ENCODE results near the gene RBFOX1. TPM values are rescaled to one million over a fixed set of nuclear protein-coding genes. Genes with fewer than 3 reads are reported as not detected.

RBFOX1 gene
- not detected in 2 replicates for total RNA-seq (2014; rRNA removed; shearing (Covaris generic))
- not detected in 2 replicates for polyA plus RNA-seq (2015; cell fraction: cytosol; rRNA removed)
- not detected in 2 replicates for polyA plus RNA-seq (2015; cell fraction: nucleus; rRNA removed)

- no peak for DNase-seq (ENCODE audit: low read depth, low spot score)
- in situ Hi-C loops (cut with HindIII; ENCODE audit: low pct_unique_long_range_greater_than_20kb, low sequenced_read_pairs): no loop called here
Measured at GRCh38 chr16:7332611-7333010, at the start of gene RBFOX1. TSS of gene RBFOX1 (plus strand) at chr16:7332845.

DNA sequence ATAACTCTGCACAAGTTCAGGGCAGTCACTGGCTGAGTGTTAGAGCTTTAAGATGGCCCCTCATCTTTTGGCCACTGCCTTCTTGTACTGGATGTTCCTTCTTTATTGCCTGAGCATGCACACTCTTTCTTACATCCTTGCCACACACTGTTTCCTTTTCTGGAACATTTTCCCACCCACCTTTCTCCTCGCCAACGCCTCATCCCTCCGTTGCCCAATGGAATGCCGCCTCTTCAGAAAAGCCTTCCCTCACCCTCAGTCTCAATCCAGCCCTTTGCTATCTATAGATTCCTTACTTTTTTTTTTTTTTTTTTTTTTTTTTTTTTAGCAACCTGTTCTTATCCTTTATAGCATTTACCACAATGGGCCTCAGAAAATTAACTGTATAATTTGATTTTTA, 47.9 kb upstream of the RBFOX1 start:
- in situ Hi-C loops (cut with HindIII; ENCODE audit: low pct_unique_long_range_greater_than_20kb, low sequenced_read_pairs): no loop called here
- no peak for DNase-seq (ENCODE audit: low read depth, low spot score)

GRCh38 chr16:7285520-7285919, 47.1 kb upstream of the RBFOX1 start:
- no peak for DNase-seq (ENCODE audit: low read depth, low spot score)
- in situ Hi-C loops (cut with HindIII; ENCODE audit: low pct_unique_long_range_greater_than_20kb, low sequenced_read_pairs): no loop called here

DNA sequence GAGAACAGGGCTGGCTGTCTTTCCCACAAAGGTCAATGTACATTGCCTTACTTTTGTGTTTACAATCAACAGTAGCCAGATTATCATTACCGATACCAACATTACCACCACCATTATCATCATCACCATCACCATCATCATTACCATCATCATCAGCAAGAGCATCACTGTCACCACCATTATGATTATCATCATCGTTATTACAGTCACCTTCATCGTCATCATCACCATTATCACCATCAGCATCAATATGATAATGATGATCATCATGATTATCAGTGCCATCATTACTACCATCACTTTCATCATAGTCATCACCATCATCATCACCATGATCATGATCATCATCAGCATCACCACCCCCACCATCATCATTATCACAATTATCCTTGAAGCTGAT, 43.3 kb upstream of the RBFOX1 start:
- in situ Hi-C loops (cut with HindIII; ENCODE audit: low pct_unique_long_range_greater_than_20kb, low sequenced_read_pairs): no loop called here
- DNase-seq (ENCODE audit: low read depth, low spot score): no peak

DNA sequence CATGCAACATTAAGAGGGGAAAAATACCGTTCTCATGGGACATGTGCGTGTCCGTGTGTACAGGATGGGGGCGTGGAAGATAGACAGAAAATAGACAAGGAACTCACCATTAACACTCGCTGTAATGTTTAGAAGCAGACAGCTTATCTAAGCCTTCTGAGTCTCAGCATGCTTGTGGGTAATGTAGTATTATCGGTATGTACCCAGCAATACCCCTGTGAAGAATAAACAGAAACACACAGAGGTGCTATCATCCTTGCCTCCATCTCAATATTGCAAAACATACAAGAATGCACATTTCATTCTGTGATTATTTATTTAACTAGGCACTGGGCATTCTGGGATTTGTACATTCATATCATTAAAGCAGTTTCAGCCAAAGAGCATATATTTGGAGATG, 42.0 kb upstream of the RBFOX1 start:
- no peak for DNase-seq (ENCODE audit: low read depth, low spot score)
- in situ Hi-C loops (cut with HindIII; ENCODE audit: low pct_unique_long_range_greater_than_20kb, low sequenced_read_pairs): no loop called here

DNA sequence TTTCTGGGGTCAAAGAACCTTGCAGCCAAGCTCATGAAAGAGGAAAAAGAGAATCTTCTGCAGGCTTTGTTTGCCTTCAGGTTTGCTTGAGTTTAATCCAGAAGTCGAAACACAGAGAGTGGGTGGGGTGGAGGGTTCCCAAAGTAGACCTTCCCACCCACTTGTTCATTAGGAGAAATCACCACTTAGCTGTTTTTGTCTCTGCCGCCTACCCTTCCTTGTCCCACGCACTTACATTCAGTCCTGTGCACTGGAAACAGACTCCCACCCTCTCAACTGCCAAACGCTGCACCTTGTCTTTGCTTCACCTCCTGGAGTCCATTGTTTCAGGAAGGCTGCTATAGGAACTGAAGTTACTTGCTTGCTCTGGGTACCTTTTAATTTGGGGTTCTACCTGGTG, 38.6 kb upstream of the RBFOX1 start:
- no peak for DNase-seq (ENCODE audit: low read depth, low spot score)
- in situ Hi-C loops (cut with HindIII; ENCODE audit: low pct_unique_long_range_greater_than_20kb, low sequenced_read_pairs): no loop called here

GRCh38 chr16:7303052-7303610, 29.5 kb upstream of the RBFOX1 start:
- DNase-seq (ENCODE audit: low read depth, low spot score): no peak
- in situ Hi-C loops (cut with HindIII; ENCODE audit: low pct_unique_long_range_greater_than_20kb, low sequenced_read_pairs): no loop called here

GRCh38 chr16:7303660-7304200, 28.9 kb upstream of the RBFOX1 start:
- no peak for DNase-seq (ENCODE audit: low read depth, low spot score)
- in situ Hi-C loops (cut with HindIII; ENCODE audit: low pct_unique_long_range_greater_than_20kb, low sequenced_read_pairs): no loop called here

DNA sequence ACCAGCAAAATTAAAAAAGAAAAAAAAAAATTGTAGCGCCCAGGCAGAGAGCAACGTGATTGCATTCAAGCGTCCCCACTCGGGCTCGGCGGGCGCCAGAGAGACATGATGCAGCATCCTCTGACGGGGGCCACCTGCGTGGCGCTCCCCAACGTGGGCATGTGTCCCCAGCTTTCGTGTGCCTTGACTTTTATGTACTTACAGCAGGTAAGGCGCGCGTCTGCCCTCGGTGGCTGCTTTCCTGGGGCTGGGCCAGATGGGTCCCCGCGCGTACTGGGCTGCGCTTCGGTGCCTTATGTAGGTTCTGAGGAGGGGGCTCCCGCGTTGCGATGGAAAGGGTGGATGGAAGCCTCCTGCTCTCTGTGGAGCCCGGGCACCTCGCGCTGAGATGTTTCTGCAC, 28.4 kb upstream of the RBFOX1 start:
- in situ Hi-C loops (cut with HindIII; ENCODE audit: low pct_unique_long_range_greater_than_20kb, low sequenced_read_pairs): no loop called here
- no peak for DNase-seq (ENCODE audit: low read depth, low spot score)

GRCh38 chr16:7304958-7305357, 27.7 kb upstream of the RBFOX1 start:
- in situ Hi-C loops (cut with HindIII; ENCODE audit: low pct_unique_long_range_greater_than_20kb, low sequenced_read_pairs): no loop called here
- DNase-seq (ENCODE audit: low read depth, low spot score): no peak

DNA sequence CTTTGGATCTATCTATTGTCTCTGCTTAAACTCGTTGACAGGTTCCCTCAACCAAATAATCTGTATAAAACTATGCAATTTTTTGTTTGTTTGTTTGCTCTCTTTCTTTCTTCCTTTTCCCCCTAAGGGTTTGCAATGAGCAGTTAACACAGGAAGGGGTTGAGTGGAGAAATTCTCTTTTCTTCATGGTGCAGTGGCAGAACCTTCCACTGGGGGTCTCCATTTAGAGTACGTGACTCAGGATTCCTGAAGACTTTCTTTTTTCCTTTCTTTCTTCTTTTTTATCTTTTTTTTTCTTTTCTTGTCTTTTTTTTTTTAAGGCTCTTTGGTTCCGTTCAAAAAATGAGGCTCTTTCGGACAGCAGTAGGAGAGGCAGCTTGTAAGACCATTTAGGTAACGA, 19.5 kb upstream of the RBFOX1 start:
- peak; percentile 26 for DNase-seq (ENCODE audit: low read depth, low spot score)
- in situ Hi-C loops (cut with HindIII; ENCODE audit: low pct_unique_long_range_greater_than_20kb, low sequenced_read_pairs): no loop called here

- in situ Hi-C loops (cut with HindIII; ENCODE audit: low pct_unique_long_range_greater_than_20kb, low sequenced_read_pairs): no loop called here
- no peak for DNase-seq (ENCODE audit: low read depth, low spot score)
Measured at GRCh38 chr16:7314163-7314562, 18.5 kb upstream of the RBFOX1 start.

DNA sequence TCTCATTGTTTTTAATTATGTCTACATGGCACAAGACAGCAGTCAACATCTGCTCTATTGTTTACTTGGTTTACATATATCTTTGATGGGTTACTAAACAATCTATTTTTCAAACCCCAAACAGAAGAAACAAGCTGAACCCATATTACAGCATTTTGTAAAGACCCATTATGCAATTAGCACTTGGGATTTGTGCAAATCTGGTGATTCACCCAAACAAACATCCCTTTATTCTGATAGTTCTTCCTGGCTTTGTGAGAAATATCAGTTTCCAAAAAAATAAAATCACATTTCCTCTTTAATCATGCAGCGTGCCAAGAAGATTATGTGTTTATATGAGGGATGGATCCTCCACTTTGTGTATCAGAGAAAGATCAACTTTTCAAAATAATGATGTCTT, 16.8 kb upstream of the RBFOX1 start:
- in situ Hi-C loops (cut with HindIII; ENCODE audit: low pct_unique_long_range_greater_than_20kb, low sequenced_read_pairs): no loop called here
- no peak for DNase-seq (ENCODE audit: low read depth, low spot score)

GRCh38 chr16:7316281-7316888, 16.3 kb upstream of the RBFOX1 start:
- in situ Hi-C loops (cut with HindIII; ENCODE audit: low pct_unique_long_range_greater_than_20kb, low sequenced_read_pairs): no loop called here
- no peak for DNase-seq (ENCODE audit: low read depth, low spot score)

GRCh38 chr16:7317982-7318381, 14.7 kb upstream of the RBFOX1 start:
- in situ Hi-C loops (cut with HindIII; ENCODE audit: low pct_unique_long_range_greater_than_20kb, low sequenced_read_pairs): no loop called here
- no peak for DNase-seq (ENCODE audit: low read depth, low spot score)

DNA sequence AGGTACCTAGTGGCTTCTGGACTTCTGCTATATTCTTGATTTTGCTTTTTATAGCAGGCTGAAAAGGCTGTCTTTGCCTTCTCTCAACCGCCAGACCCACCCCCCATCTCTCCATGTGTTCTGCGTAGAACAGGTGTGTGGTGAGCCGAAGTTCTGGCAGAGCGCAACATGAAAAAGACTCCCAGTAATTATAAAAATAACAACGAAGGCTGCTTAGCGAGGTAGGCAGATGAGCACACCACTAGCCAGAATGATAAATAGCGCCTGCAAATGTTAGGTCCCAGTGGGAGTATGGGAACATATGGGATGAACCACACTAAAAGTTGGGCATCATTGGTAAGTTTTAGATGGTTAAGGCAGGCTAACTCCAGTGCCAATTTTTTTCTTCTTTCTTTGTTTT, 14.0 kb upstream of the RBFOX1 start:
- in situ Hi-C loops (cut with HindIII; ENCODE audit: low pct_unique_long_range_greater_than_20kb, low sequenced_read_pairs): no loop called here
- no peak for DNase-seq (ENCODE audit: low read depth, low spot score)

GRCh38 chr16:7319514-7319913, 13.1 kb upstream of the RBFOX1 start:
- in situ Hi-C loops (cut with HindIII; ENCODE audit: low pct_unique_long_range_greater_than_20kb, low sequenced_read_pairs): no loop called here

GRCh38 chr16:7321661-7322060, 11.0 kb upstream of the RBFOX1 start:
- in situ Hi-C loops (cut with HindIII; ENCODE audit: low pct_unique_long_range_greater_than_20kb, low sequenced_read_pairs): no loop called here
- no peak for DNase-seq (ENCODE audit: low read depth, low spot score)

More at GRCh38 chr16:7319514-7319913, 13.1 kb upstream of the RBFOX1 start:
- DNase-seq (ENCODE audit: low read depth, low spot score): no peak

- in situ Hi-C loops (cut with HindIII; ENCODE audit: low pct_unique_long_range_greater_than_20kb, low sequenced_read_pairs): no loop called here
- no peak for DNase-seq (ENCODE audit: low read depth, low spot score)
Measured at GRCh38 chr16:7324321-7324720, 8.3 kb upstream of the RBFOX1 start.

All from SK-MEL-5 (cell line).